NK-92 treated with Interleukin-12 subunit alpha and Interleukin-12 subunit beta, amount 100 ng/mL, for 24 hours (cell line): Measurements from ENCODE around the gene TMBIM1.
"Not testable (repeated sequence)": the region's sequence is repeated elsewhere in the genome, so short reads cannot be mapped to it uniquely, and the experiment has no call there.

Source experiments
- DNase-seq: peaks from one replicate; lab custom pipeline; 2025; lab: John Stamatoyannopoulos, UW

The TMBIM1 gene

DNA sequence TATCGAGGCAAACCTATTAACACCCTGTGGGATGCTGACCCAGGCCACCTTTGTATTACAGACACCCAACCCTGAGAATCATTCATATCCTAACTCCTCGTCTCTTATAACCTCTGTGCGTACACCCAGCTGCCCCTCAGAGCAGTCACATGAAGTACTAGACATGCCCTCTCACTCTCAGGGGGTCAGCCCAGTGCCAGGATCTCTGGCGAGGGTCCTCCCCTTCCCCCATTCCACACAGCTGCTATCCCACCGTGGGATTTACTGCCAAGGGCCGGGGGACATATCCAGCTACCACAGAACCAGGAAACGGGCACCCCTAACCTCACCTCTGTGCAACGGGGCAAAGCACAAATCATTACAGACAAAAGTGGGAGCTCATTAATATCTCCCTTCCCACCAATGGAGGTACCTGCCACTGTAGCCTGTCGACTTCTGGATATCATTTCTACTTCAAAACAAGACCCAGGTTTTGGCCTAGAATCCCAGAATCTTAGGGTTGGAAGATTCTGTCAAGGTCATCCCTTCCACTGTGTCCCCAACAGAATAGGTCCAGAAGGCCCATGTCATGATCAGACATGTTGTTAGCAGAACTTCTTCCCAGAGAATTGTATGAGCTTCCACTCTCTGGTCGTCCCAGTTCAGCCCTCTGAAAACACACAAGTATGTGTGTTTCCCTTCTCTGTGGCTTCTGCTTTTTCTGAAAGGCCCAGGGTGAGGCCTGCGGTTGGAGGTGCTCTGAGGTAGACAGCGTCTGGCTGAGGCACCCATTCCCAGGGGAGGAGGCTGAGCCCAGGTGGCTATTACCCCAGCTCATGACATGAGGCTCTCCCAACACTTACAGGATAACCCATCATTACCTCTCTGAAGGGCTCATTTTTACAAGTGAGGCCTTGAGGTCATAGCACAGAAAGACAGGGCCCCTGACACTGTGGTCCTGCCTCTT, 1.7 kb downstream of the TMBIM1 start:
- no peak for DNase-seq

GRCh38 chr2:218289639-218290315, 2.5 kb downstream of the TMBIM1 start:
- no peak for DNase-seq

- DNase-seq = peak; percentile 51
Observed at GRCh38 chr2:218286570-218287459, 5.5 kb downstream of the TMBIM1 start.

GRCh38 chr2:218285604-218286003, 6.7 kb downstream of the TMBIM1 start:
- no peak for DNase-seq

DNA sequence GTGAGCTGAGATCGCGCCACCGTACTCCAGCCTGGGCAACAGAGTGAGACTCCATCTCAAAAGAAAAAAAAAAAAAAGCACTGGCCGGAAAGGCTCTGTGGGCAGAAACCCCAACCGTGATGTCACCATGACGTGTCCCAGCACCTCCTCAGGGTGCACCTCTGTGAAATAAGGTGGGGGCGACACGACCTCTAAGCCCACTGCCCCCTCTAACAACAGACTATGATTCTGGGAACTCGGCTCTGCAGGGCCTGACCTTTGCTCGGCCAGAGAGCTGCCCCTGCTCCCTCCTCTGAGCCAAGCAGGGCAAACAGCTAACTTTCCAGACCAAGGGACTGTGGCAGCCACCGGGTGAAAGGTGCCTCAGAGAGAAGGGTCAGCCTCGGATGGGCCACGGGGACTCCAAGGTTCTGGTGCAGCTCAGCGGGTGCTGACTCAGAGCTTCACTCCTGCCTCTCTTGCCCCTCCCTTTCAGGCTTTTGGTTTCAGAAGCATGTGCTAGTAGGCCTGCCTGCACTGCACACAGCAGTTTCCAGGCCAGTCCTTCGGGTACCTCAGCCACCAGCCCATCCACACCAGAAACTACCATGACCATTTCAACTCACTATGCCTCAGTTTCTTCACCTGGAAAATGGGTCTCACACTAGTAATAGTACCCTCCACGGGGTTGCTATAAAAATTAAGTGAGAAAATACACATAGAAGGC, 8.0 kb downstream of the TMBIM1 start:
- peak; percentile 44 for DNase-seq

DNA sequence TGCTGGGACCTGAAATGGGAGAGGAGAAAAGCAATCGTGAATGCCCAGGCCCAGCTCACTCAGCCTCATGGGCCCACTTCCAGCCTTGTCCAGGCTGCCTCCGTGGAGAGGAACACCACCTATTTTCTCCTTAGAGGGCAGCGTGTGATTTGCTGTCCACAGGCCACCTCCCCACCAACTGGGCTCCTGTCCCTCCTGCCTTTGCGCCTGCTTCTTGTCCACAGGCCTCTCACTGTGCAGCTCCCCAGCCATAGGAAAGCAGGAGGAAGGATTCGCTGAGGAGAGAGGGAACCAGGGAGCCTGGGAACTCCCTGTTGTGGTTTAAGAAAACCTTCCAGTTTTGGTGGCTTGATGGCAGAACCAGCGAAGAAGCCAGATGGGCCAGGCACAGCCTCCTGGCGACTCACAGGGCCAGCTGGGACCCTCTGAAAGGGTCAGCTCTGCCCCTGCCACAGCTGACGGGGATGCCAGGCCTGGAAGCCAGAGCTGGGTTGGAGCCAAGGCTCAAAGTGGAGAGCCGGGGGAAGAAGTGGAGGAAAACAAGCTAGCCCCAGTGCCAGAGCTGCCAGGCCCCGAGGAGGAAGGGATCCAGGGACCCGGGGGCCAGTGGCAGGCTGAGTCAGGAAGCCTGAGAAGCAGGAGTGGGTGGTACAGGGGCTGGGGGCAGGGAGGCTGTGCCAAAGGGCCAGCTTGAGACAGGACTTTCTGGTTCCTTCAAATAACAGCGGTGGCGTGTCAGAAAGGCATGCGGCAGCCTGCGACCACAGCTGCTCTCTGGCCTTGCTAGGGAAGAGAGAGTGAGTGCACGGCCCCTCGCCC, 9.9 kb downstream of the TMBIM1 start:
- no peak for DNase-seq

DNA sequence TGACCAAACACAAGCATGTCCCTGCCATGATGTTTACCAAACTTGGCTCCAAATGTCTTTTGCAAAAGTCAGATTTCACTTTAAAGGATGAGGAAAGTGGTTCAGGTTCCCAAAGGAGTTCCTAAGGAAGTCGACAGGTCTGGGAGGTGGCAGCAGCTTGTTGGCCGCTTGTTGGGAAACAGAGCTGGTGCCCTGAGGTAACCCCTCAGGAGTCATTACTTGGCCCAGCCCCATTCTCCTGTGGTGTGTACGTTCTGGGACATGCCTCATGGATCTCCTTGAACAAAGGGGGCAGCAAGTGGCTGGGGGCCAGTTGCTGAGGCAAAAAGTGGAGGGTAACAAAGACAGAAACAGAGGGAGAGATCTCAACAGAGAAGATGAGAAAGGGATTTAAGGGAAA, 10.9 kb downstream of the TMBIM1 start:
- no peak for DNase-seq

DNA sequence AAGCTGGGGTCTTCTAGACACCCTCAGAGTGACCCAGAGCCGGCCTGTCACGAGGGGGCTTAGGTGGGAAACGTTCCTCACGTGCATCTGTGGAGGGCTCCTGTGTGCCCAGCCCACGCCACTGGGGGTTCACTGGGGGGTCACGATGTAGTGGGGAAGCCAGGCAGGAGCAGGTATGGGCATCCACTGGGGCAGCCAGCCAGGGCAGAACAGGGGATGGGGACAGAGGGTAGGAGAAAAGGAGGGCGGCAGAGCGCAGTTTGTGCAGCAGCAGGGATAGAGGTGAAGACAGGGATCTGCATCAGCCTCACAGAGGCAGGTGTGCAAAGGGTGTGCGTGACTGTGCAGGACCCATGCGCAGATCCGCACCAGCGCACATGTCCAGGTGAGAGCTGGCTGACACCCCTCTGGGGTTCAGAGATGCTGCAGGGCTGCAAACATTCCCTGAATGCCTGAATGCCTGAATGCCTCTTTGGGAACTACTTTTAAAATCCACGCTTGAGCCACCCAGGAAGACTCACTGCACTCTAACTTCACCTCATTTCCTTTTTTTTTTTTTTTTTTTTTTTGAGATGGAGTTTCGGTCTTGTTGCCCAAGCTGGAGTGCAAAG, 11.9 kb downstream of the TMBIM1 start:
- DNase-seq = no peak

DNA sequence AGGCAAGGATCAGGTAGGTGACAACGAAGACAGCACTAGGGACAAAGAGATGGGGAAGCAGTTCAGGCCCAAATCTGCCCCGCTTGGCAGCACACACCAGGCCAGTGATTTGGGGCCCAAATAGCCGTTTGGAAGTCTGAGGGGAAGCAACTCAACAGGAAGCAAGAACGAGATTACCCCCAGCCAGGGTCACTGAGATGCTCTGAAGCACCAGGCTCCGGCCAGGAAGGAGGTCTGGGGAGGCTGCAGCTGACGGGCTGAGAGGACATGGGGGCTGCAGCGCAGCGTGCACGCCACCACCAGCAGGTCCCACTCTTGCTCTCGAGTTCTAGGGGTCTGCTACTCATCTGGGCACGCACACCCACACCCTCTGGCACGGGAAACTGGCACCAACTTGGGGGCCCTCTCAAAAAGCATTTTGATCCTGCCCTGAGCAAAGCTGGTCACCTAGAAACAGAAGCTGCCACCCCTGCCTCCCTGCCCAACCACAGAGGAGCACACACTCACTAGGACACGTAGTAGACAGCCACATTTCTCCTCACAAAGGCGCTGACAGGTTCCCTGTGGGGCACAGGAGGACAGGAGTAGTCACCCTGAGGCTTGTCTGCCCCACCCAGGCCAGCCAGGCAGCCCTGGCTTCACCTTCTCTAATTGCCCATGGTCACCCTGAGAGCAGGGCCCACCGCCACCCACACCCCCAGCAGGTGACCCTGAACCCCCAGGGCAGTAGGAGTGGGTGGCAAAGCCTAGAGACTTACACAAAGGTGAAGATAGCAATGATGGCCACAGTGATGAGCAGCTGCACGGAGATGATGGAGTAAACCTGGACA, 13.6 kb downstream of the TMBIM1 start:
- DNase-seq = no peak

- no peak for DNase-seq
Observed at GRCh38 chr2:218277921-218278320, 14.4 kb downstream of the TMBIM1 start.

GRCh38 chr2:218276986-218277755, 15.1 kb downstream of the TMBIM1 start:
- no peak for DNase-seq

GRCh38 chr2:218275371-218276072, 16.8 kb downstream of the TMBIM1 start:
- no peak for DNase-seq

DNA sequence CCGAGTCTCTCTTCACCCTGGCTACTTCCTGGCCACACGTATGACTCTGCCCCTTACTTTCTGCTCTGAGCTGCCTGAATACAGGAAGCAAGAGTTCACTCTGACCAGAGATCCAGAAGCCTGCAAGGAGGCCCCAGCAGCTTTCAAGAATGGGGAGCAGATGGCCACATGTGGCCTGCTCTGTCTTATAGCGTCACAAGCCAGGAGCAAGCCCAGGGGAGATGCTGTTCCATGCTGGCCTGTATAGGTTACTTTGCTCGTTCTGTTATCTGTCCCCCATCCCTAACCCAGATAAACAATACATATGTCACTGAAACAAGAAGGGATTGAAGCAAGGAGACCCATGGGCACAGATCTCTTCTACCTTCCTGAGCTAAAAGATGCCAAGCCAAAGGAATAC, 17.7 kb downstream of the TMBIM1 start:
- DNase-seq = no peak

DNA sequence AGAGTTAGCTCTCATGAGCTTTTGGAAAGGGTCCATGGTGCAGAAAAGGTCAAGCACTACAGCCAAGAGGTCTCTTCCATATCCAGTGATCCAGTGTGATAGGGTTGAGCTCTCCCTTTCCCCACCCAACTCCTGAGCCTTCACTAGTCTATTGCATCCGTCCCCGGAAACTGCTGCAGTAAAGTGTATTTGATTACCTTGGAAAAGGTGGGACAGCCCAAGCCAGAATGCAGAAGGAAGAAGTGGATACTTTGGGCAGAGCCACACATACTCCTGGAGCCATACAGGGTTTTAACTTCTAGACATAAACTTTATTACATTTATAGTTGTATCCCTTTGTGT, 18.4 kb downstream of the TMBIM1 start:
- DNase-seq = no peak

- DNase-seq = not testable (repeated sequence)
Observed at GRCh38 chr2:218273214-218273907, 18.9 kb downstream of the TMBIM1 start.

DNA sequence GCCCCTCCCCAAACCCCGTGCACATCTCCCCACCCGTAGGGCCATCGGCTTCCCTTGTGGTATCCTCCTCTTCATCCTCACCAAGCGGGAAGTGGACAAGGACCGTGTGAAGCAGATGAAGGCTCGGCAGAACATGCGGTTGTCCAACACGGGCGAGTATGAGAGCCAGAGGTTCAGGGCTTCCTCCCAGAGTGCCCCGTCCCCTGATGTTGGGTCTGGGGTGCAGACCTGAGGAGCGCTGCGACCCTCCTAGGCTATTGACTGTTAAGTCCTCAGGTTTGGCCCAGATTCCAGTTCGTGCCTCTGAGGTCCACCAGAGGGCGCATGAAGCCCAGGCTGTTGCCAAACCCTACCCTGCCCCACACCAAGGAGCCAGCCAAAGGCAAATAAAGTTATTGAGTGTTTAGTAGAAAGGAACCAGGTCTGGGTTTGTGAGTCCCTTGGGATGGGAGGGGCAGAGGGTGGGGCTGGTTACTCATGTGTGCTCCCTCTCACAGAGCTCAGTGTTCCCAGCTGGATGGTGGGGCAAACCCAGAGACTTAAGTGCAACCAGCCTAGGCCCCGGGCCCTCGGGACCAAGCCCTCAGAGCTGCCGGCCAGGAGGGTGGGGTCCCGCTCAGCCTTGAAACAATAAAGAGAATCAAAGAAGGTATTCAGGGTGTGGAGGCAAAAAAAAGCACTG, 19.6 kb downstream of the TMBIM1 start:
- peak; percentile 36 for DNase-seq
